ENCODE measurements around the gene VHLL. TPM values are rescaled to one million over a fixed set of nuclear protein-coding genes. Genes with fewer than 3 reads are reported as not detected.

Gene VHLL
- total RNA-seq, 4 donors from 2014 or later, result 0.57 TPM; not detected in 3

GRCh38 chr1:156251527-156251926 is 47.6 kb downstream of the VHLL start:
- Histone ChIP-seq H3K9me3 (no peaks in the 10 kb centered on the region), H3K36me3 (peaks cover 42 to 78% (median 59%) of the 10 kb centered on the region in 3 donors), H3K27ac (no peak overlapping the region), H3K27me3 (peaks cover 0 to under 1% (median 0%) of the 10 kb centered on the region in 4 donors), H3K4me3 (no peak overlapping the region), H3K4me1 (peaks cover 13 to 34% (median 17%) of the 10 kb centered on the region in 3 donors)
- intact Hi-C loops (cut with DNase I), result loop anchor here (10.0 kb wide), 1 partner anchor 63 kb away; no protein-coding TSS in a partner anchor
- WGBS, 2 donors, result 0 to 27% methylated on average over 2 to 3 of the region's 3 CpGs
- no peak for DNase-seq
- TF ChIP-seq, protein P1, sequence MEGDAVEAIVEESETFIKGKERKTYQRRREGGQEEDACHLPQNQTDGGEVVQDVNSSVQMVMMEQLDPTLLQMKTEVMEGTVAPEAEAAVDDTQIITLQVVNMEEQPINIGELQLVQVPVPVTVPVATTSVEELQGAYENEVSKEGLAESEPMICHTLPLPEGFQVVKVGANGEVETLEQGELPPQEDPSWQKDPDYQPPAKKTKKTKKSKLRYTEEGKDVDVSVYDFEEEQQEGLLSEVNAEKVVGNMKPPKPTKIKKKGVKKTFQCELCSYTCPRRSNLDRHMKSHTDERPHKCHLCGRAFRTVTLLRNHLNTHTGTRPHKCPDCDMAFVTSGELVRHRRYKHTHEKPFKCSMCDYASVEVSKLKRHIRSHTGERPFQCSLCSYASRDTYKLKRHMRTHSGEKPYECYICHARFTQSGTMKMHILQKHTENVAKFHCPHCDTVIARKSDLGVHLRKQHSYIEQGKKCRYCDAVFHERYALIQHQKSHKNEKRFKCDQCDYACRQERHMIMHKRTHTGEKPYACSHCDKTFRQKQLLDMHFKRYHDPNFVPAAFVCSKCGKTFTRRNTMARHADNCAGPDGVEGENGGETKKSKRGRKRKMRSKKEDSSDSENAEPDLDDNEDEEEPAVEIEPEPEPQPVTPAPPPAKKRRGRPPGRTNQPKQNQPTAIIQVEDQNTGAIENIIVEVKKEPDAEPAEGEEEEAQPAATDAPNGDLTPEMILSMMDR (IDR thresholded peaks at IDR 0.05), result no peak
- no peak for TF ChIP-seq POLR2A (IDR thresholded peaks at IDR 0.05)

DNA sequence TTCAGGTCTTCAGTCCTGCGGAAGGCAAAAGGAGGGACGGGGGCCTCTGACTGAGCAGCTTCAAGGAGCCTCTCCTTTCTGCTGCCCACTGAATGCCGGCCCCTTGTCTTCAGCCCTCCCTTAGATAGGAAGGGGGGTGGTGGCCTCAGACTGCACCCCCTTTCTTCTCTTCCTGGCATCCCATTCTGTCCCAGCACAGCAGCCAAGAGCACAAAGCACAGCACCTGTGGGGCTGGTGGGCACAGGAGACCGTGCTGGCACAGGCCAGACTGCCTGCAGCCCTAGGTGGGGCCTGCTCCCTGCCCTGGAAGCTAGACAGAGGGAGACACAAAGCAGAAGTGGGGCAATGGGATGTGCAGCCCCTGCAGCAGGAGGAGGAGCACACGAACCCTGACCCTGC is 49.5 kb downstream of the VHLL start:
- no peak for TF ChIP-seq POLR2A (IDR thresholded peaks at IDR 0.05)
- TF ChIP-seq, protein P1 (IDR thresholded peaks at IDR 0.05), result no peak
- Histone ChIP-seq H3K9me3 (no peaks in the 10 kb centered on the region), H3K27ac (no peak overlapping the region), H3K27me3 (peaks cover 0 to 20% (median 0%) of the 10 kb centered on the region in 4 donors), H3K4me3 (no peak overlapping the region), H3K4me1 (peaks cover 20 to 50% (median 30%) of the 10 kb centered on the region in 3 donors), H3K36me3 (peaks cover 42 to 59% (median 49%) of the 10 kb centered on the region in 3 donors)
- 75 to 88% methylated on average over 1 to 3 of the region's 5 CpGs for WGBS, 2 donors
- intact Hi-C loops (cut with DNase I), result no loop called here
- no peak for DNase-seq

Other genes with a start within 250 kb of the VHLL start
- gene UBQLN4, start 245.5 kb downstream of the VHLL start, total RNA-seq, result 10 to 100 TPM; 19.7 to 32.7 (median 25.5) TPM
- gene LAMTOR2, start 244.5 kb downstream of the VHLL start, total RNA-seq, result 10 to 100 TPM; 41.4 to 67.1 (median 53.3) TPM
- 100 to 1,000 TPM; 190 to 482 (median 272) TPM for gene RAB25, start 238.1 kb downstream of the VHLL start, total RNA-seq
- 1 to 10 TPM in 1 of 4 donors, under 1 TPM in 3; 0.15 to 1.4 (median 0.65) TPM for gene MEX3A, start 216.8 kb downstream of the VHLL start, total RNA-seq
- gene LMNA, start 184.6 kb downstream of the VHLL start, total RNA-seq, result 100 to 1,000 TPM; 322 to 480 (median 403) TPM
- gene SEMA4A, start 145.7 kb downstream of the VHLL start, total RNA-seq, result 10 to 100 TPM; 21.4 to 36.6 (median 23.1) TPM
- 10 to 100 TPM; 10.5 to 17.7 (median 15.7) TPM for gene SLC25A44, start 105.2 kb downstream of the VHLL start, total RNA-seq
- 10 to 100 TPM; 40.8 to 64.9 (median 53.5) TPM for gene PMF1, start 86.3 kb downstream of the VHLL start, total RNA-seq
- gene BGLAP, start 57.1 kb downstream of the VHLL start, total RNA-seq, result 1 to 10 TPM in 1 of 4 donors, under 1 TPM in 2, not detected in 1; 0.38 to 1.7 (median 0.40) TPM
- gene PAQR6, start 51.3 kb downstream of the VHLL start, total RNA-seq, result 1 to 10 TPM in 2 of 4 donors, under 1 TPM in 2; 0.88 to 3.4 (median 2.0) TPM
- 10 to 100 TPM; 33.6 to 60.9 (median 48.3) TPM for gene SMG5, start 16.5 kb downstream of the VHLL start, total RNA-seq
- gene TMEM79, start 15.0 kb downstream of the VHLL start, total RNA-seq, result 100 to 1,000 TPM in 2 of 4 donors, 10 to 100 TPM in 2; 64.9 to 140 (median 104) TPM
- gene GLMP, start 3.6 kb downstream of the VHLL start, total RNA-seq, result 10 to 100 TPM; 16.1 to 44.2 (median 27.7) TPM
- 100 to 1,000 TPM; 149 to 258 (median 226) TPM for gene CCT3, start 39.0 kb upstream of the VHLL start, total RNA-seq
- gene TSACC, start 39.2 kb upstream of the VHLL start, total RNA-seq, result not detected
- gene RHBG, start 69.9 kb upstream of the VHLL start, total RNA-seq, result 1 to 10 TPM in 2 of 4 donors, under 1 TPM in 2; 0.23 to 1.6 (median 1.1) TPM
- gene MEF2D, start 201.5 kb upstream of the VHLL start, total RNA-seq, result 10 to 100 TPM in 3 of 4 donors, 1 to 10 TPM in 1; 9.1 to 30.1 (median 12.1) TPM

Measured in esophagus squamous epithelium (tissue), 5 donors.